Fibroblast of the aortic adventitia (primary cell): ENCODE measurements around the gene SVBP. TPM values are rescaled to one million over a fixed set of nuclear protein-coding genes. Genes with fewer than 3 reads are reported as not detected.

ENCODE experiments used
- DNase-seq: peaks from one replicate; pipeline ENCODE4 v3.0.0-alpha.2; 2010; ENCODE audit warnings: low read depth
- H3K4me3 ChIP-seq: 2 replicates; pipeline ENCODE4 v1.5.1; 2011; ENCODE audit warnings: low read depth, mild to moderate bottlenecking, control low read depth, low read length, moderate library complexity
- total RNA-seq: library from RNA; depleted of rRNA; stranded (reverse); fragments of >200 nt; gene quantifications from 2 replicates; pipeline ENCODE4 v1.2.3, GENCODE V29; 2012; ENCODE audit warnings: low replicate concordance
- TF ChIP-seq, protein P1 (sequence below): IDR thresholded peaks from 2 replicates; pipeline ENCODE4 v1.5.1; 2011; ENCODE audit warnings: mild to moderate bottlenecking, low read length, control low read depth, inconsistent platforms; ENCODE audit not compliant: insufficient read depth

The SVBP gene
- total RNA-seq, 1 donor, result 18.9 TPM

DNA sequence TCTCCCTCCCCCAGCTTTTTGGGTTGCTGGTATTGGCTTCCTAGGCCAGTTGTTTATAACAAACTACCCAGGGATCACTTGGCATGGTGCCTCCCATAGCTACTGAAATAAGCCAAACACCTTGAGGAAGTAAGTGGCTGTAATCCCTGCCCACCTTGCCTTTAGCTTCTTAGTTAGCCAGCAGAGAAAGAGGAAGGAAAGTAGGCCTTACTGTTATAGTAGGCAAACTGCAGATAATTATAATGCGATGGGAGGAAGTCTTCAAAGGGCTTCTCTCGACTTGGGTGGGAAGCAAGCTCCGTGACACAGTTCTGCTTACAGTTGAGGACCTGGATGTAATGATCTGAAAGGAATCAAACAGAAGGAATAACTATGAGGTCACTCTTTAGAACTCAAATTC is 58.6 kb downstream of the SVBP start:
- TF ChIP-seq, protein P1, sequence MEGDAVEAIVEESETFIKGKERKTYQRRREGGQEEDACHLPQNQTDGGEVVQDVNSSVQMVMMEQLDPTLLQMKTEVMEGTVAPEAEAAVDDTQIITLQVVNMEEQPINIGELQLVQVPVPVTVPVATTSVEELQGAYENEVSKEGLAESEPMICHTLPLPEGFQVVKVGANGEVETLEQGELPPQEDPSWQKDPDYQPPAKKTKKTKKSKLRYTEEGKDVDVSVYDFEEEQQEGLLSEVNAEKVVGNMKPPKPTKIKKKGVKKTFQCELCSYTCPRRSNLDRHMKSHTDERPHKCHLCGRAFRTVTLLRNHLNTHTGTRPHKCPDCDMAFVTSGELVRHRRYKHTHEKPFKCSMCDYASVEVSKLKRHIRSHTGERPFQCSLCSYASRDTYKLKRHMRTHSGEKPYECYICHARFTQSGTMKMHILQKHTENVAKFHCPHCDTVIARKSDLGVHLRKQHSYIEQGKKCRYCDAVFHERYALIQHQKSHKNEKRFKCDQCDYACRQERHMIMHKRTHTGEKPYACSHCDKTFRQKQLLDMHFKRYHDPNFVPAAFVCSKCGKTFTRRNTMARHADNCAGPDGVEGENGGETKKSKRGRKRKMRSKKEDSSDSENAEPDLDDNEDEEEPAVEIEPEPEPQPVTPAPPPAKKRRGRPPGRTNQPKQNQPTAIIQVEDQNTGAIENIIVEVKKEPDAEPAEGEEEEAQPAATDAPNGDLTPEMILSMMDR, result no peak
- no peak overlapping the region for H3K4me3 ChIP-seq
- DNase-seq, result no peak

DNA sequence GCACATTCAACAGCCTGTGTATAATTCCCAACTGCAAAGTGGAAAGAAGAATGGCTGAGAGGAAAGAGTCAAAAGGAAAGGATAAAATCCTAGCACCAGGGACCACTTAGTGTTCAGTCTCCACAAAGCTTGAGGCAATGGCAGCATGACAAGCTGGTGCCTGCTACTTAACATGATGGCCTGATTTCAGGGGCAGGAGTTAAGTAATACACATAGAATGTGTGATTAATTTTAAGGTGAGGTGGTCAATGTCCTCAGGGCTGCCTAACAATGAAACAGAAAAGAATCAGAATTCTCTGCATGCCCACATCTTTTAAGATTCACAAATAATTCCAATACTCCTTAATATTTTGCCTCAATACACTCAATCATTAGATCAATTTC is 59.3 kb downstream of the SVBP start:
- TF ChIP-seq, protein P1, result no peak
- no peak overlapping the region for H3K4me3 ChIP-seq
- DNase-seq, result no peak

Other genes starting within 250 kb of the SVBP start
- 26.0 and 29.2 TPM in 2 replicates for gene PPIH, start 159.0 kb downstream of the SVBP start, total RNA-seq
- gene YBX1, start 135.0 kb downstream of the SVBP start, total RNA-seq, result 449 and 792 TPM in 2 replicates
- not detected in 2 replicates for gene CLDN19, start 77.2 kb downstream of the SVBP start, total RNA-seq
- 75.2 and 213 TPM in 2 replicates for gene P3H1, start 50.4 kb downstream of the SVBP start, total RNA-seq
- 4.2 and 5.4 TPM in 2 replicates for gene C1orf50, start 50.1 kb downstream of the SVBP start, total RNA-seq
- 0.09 TPM in 1 of 2 replicates, not detected in the other for gene TMEM269, start 32.4 kb downstream of the SVBP start, total RNA-seq
- gene ERMAP, start 275 bp downstream of the SVBP start, total RNA-seq, result 9.3 and 16.3 TPM in 2 replicates
- gene ZNF691, start 29.2 kb upstream of the SVBP start, total RNA-seq, result 7.2 and 7.4 TPM in 2 replicates
- 5.4 and 16.3 TPM in 2 replicates for gene SLC2A1, start 141.5 kb upstream of the SVBP start, total RNA-seq